HepG2 (cell line): Measurements from ENCODE around the gene KANK3. TPM values are rescaled to one million over a fixed set of nuclear protein-coding genes. Genes with fewer than 3 reads are reported as not detected.

Experiments
- ATM ChIP-seq: fragments of 450-650 bp; IDR thresholded peaks from 2 replicates; pipeline ENCODE4 v1.7.1; 2017; ENCODE audit warnings: mild to moderate bottlenecking, borderline replicate concordance
- DNMT1 ChIP-seq: sonication (generic); formaldehyde crosslinking; IDR thresholded peaks from 2 replicates; pipeline ENCODE4 v1.5.1; 2020; ENCODE audit warnings: mild to moderate bottlenecking, missing genetic modification reagents
- KAT7 ChIP-seq: IDR thresholded peaks from 2 replicates; pipeline ENCODE4 v1.6.1; 2018; ENCODE audit warnings: borderline replicate concordance, missing compliant biosample characterization
- KIAA2018 ChIP-seq: sonication (generic); formaldehyde crosslinking; IDR thresholded peaks from 2 replicates; pipeline ENCODE4 v1.5.0; 2020; ENCODE audit warnings: mild to moderate bottlenecking, missing genetic modification reagents, borderline replicate concordance
- NRL ChIP-seq: sonication (generic); formaldehyde crosslinking; IDR thresholded peaks from 2 replicates; pipeline ENCODE4 v1.5.0; 2020; ENCODE audit warnings: missing genetic modification reagents, mild to moderate bottlenecking, moderate library complexity, borderline replicate concordance
- REL ChIP-seq: sonication (generic); formaldehyde crosslinking; conservative IDR thresholded peaks from 2 replicates; pipeline ENCODE4 v1.8.0; 2022; ENCODE audit warnings: mild to moderate bottlenecking, missing genetic modification reagents, moderate library complexity
- ZNF503 ChIP-seq: sonication (generic); formaldehyde crosslinking; IDR thresholded peaks from 2 replicates; pipeline ENCODE4 v1.4.0; 2020; ENCODE audit warnings: missing genetic modification reagents
- ZNF549 ChIP-seq: sonication (generic); formaldehyde crosslinking; IDR thresholded peaks from 2 replicates; pipeline ENCODE4 v1.5.0; 2020; ENCODE audit warnings: missing genetic modification reagents
- ZNF747 ChIP-seq: sonication (generic); formaldehyde crosslinking; IDR thresholded peaks from 2 replicates; pipeline ENCODE4 v1.8.1; 2023; ENCODE audit warnings: missing genetic modification reagents, mild to moderate bottlenecking, borderline replicate concordance
- ZNF784 ChIP-seq: sonication (generic); formaldehyde crosslinking; IDR thresholded peaks from 2 replicates; pipeline ENCODE4 v1.5.1; 2020; ENCODE audit warnings: missing genetic modification reagents, mild to moderate bottlenecking, borderline replicate concordance
- polyA plus RNA-seq, 8 experiments: library from polyadenylated mRNA; depleted of rRNA in 3 of 8; stranded (reverse) in 7 of 8; unstranded in 1 of 8; fragments of >200 nt; fragmentation: Illumina TruSeq in 4 of 8; extraction: Trizol in 4 of 8; gene quantifications; 2 replicates each; pipeline versions ENCODE4 v1.2.1 to v1.2.3, GENCODE V29; 2011 to 2016; ENCODE audit warnings: low read depth in 4 of 8, missing spikeins in 1 of 8, mixed read lengths in 1 of 8; ENCODE audit not compliant: insufficient read depth in 1 of 8
- total RNA-seq, 5 experiments: library from RNA; depleted of rRNA; stranded (reverse); fragments of >200 nt; fragmentation: Illumina TruSeq; extraction: Trizol; gene quantifications; 2 replicates each; pipeline ENCODE4 v1.2.3, GENCODE V29; 2016; ENCODE audit warnings: low read depth in 1 of 5
- TF ChIP-seq, protein P1 (sequence below): IDR thresholded peaks from 2 replicates; pipeline ENCODE4 v1.6.1; 2018; ENCODE audit warnings: missing genetic modification reagents, mild to moderate bottlenecking, missing compliant biosample characterization
- TF ChIP-seq, protein P2 (sequence below): sonication (generic); formaldehyde crosslinking; IDR thresholded peaks from 2 replicates; pipeline ENCODE4 v1.4.0; 2020; ENCODE audit warnings: missing genetic modification reagents, mild to moderate bottlenecking, borderline replicate concordance

The KANK3 gene
- total and polyA plus RNA-seq, 2 of the 13 experiments (the other 11 are each of a cell fraction or from before 2014, with no cell fraction given) = 0.15 to 0.20 TPM

DNA sequence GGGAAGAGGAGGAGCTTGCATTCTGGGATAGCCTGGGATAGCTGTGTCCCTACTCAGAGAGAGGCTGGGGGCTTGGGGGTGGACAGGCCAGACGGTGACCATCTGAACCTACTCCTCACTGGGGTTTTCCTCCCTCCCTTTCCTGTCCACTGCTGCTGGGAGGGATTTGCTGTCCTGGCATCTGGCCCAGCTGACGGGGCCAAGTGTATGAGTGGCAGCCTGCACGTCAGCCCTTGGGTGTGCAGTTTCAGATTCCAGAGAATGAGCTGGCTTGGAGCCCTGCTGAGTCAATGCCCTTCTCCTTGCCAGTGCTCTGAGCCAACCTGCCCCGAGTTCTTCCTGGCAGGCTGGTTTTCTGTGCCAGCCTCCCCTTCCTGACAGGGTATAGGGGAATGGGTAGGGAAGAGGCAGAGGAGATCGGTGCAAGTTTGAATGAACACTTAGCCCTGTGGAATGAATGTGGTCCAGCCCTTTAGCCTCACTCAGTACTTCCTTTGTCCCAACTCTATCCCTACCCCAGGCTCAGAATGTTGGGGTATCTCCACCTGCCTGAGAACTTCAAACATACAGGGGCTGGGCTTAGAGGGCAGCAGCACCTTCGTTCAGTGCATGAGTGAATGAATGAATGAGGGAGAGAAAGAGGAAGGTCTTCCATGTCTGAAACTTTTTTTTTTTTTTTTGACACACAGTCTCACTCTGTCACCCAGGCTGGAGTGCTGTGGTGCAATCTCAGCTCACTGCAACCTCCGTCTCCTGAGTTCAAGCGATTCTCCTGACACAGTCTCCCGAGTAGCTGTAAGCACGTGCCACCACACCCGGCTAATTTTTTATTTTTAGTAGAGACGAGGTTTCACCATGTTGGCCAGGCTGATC lies 19.1 kb upstream of the KANK3 start (continued):
- TF ChIP-seq KIAA2018 (CRISPR knock-in tag) (no peak), ZNF549 (CRISPR knock-in tag) (no peak), ZNF747 (no peak), ZNF503 (CRISPR knock-in tag) (no peak), REL (CRISPR knock-in tag) (no peak), KAT7 (CRISPR knock-in tag) (no peak), NRL (CRISPR knock-in tag) (no peak), ZNF784 (0 out of 2 replicates have a peak, but pooled peaks have one; percentile 36), DNMT1 (CRISPR knock-in tag) (no peak), ATM (no peak)
- TF ChIP-seq, protein P1, sequence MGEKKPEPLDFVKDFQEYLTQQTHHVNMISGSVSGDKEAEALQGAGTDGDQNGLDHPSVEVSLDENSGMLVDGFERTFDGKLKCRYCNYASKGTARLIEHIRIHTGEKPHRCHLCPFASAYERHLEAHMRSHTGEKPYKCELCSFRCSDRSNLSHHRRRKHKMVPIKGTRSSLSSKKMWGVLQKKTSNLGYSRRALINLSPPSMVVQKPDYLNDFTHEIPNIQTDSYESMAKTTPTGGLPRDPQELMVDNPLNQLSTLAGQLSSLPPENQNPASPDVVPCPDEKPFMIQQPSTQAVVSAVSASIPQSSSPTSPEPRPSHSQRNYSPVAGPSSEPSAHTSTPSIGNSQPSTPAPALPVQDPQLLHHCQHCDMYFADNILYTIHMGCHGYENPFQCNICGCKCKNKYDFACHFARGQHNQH = no peak
- TF ChIP-seq, protein P2, sequence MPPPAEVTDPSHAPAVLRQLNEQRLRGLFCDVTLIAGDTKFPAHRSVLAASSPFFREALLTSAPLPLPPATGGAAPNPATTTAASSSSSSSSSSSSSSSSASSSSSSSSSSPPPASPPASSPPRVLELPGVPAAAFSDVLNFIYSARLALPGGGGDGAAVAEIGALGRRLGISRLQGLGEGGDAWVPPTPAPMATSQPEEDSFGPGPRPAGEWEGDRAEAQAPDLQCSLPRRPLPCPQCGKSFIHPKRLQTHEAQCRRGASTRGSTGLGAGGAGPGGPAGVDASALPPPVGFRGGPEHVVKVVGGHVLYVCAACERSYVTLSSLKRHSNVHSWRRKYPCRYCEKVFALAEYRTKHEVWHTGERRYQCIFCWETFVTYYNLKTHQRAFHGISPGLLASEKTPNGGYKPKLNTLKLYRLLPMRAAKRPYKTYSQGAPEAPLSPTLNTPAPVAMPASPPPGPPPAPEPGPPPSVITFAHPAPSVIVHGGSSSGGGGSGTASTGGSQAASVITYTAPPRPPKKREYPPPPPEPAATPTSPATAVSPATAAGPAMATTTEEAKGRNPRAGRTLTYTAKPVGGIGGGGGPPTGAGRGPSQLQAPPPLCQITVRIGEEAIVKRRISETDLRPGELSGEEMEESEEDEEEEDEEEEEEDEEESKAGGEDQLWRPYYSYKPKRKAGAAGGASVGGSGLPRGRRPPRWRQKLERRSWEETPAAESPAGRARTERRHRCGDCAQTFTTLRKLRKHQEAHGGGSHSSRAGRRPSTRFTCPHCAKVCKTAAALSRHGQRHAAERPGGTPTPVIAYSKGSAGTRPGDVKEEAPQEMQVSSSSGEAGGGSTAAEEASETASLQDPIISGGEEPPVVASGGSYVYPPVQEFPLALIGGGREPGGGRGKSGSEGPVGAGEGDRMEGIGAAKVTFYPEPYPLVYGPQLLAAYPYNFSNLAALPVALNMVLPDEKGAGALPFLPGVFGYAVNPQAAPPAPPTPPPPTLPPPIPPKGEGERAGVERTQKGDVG = no peak
